A549 (cell line): ENCODE measurements around the gene COG5. TPM values are rescaled to one million over a fixed set of nuclear protein-coding genes. Genes with fewer than 3 reads are reported as not detected.
A peak's percentile ranks its signal among the peaks of the same experiment; 100 is the strongest.

Source experiments
- ATAC-seq, 2 experiments: fragments of 200-7000 bp in 1 of 2; fragments of >200 bp in 1 of 2; cut with Nextera tagmentation in 1 of 2; cut with Tn5 transposase in 1 of 2; 3 replicates each; pipeline versions ENCODE4 v1.8.0 to v1.9.1; 2018 to 2020; ENCODE audit warnings: mild to moderate bottlenecking in 1 of 2, moderate library complexity in 1 of 2
- CTCF ChIA-PET: fragments of 300-600 bp; sonication (Branson Sonifier 250); formaldehyde crosslinking; extraction: SDS; loops from one replicate; lab custom pipeline; 2021; ENCODE audit warnings: antibody characterized with exemption, inconsistent platforms; lab: Yijun Ruan, JAX
- POLR2A ChIA-PET: fragments of 350-600 bp; formaldehyde crosslinking; extraction: SDS; loops from one replicate; lab custom pipeline; 2021; ENCODE audit warnings: antibody characterized with exemption, inconsistent platforms; lab: Yijun Ruan, JAX
- DNase-seq, 2 experiments: peaks; one replicate each; pipeline versions ENCODE4 v3.0.0 to v3.0.0-alpha.2; 2011 to 2016; ENCODE audit warnings: low read depth in 1 of 2, low spot score in 1 of 2
- FAIRE-seq: peaks from 2 replicates; lab custom pipeline; 2011; peaks lifted over from hg19 to GRCh38; lab: Jason Lieb, UNC
- H3K27ac ChIP-seq, 2 experiments: fragments of >200 bp; sonication (Bioruptor Twin); formaldehyde crosslinking; 3 replicates each; pipeline ENCODE4 v1.5.1; 2016 to 2017
- H3K4me1 ChIP-seq: fragments of >200 bp; sonication (Bioruptor Twin); formaldehyde crosslinking; 3 replicates; pipeline ENCODE4 v1.6.1; 2016
- H3K4me2 ChIP-seq: fragments of >200 bp; sonication (Bioruptor Twin); formaldehyde crosslinking; 3 replicates; pipeline ENCODE4 v1.6.1; 2016
- H3K4me3 ChIP-seq: fragments of >200 bp; sonication (Bioruptor Twin); formaldehyde crosslinking; 3 replicates; pipeline ENCODE4 v1.5.1; 2016
- H3K9me3 ChIP-seq: fragments of >200 bp; sonication (Bioruptor Twin); formaldehyde crosslinking; 3 replicates; pipeline ENCODE4 v1.6.1; 2016
- ATOH8 ChIP-seq: fragments of 250-450 bp; sonication (Bioruptor Pico); IDR thresholded peaks from 2 replicates; pipeline ENCODE4 v1.5.0; 2020; ENCODE audit warnings: low read depth, mild to moderate bottlenecking, moderate library complexity
- CHD4 ChIP-seq: fragments of 200-600 bp; sonication (generic); IDR thresholded peaks from 2 replicates; pipeline ENCODE4 v1.6.1; 2016; ENCODE audit warnings: antibody characterized with exemption, mild to moderate bottlenecking, borderline replicate concordance
- EHF ChIP-seq: fragments of 250-450 bp; sonication (Bioruptor Pico); IDR thresholded peaks from 2 replicates; pipeline ENCODE4 v1.5.0; 2020; ENCODE audit warnings: mild to moderate bottlenecking
- EHMT2 ChIP-seq: fragments of 200-600 bp; sonication (generic); IDR thresholded peaks from 2 replicates; pipeline ENCODE4 v1.6.1; 2016; ENCODE audit warnings: antibody characterized with exemption, low read depth, mild to moderate bottlenecking, moderate library complexity
- FOSB ChIP-seq: fragments of 250-450 bp; sonication (Bioruptor Pico); IDR thresholded peaks from 2 replicates; pipeline ENCODE4 v1.5.0; 2020; ENCODE audit warnings: mild to moderate bottlenecking, moderate library complexity
- FOXS1 ChIP-seq: fragments of 250-450 bp; sonication (Bioruptor Pico); IDR thresholded peaks from 2 replicates; pipeline ENCODE4 v1.5.0; 2020; ENCODE audit warnings: mild to moderate bottlenecking, moderate library complexity
- HDAC2 ChIP-seq: fragments of 200-600 bp; sonication (generic); IDR thresholded peaks from 2 replicates; pipeline ENCODE4 v1.6.1; 2016
- HEYL ChIP-seq: fragments of 250-450 bp; sonication (Bioruptor Pico); IDR thresholded peaks from 2 replicates; pipeline ENCODE4 v1.8.0; 2021; ENCODE audit warnings: mild to moderate bottlenecking, moderate library complexity
- HOXA7 ChIP-seq: fragments of 250-450 bp; sonication (Bioruptor Pico); IDR thresholded peaks from 2 replicates; pipeline ENCODE4 v1.5.0; 2020; ENCODE audit warnings: mild to moderate bottlenecking, moderate library complexity
- HOXB13 ChIP-seq: fragments of 250-450 bp; sonication (Bioruptor Pico); IDR thresholded peaks from 2 replicates; pipeline ENCODE4 v1.5.0; 2020; ENCODE audit warnings: low read depth, mild to moderate bottlenecking, moderate library complexity
- HOXB5 ChIP-seq: fragments of 250-450 bp; sonication (Bioruptor Pico); IDR thresholded peaks from 2 replicates; pipeline ENCODE4 v1.5.0; 2020; ENCODE audit warnings: mild to moderate bottlenecking, moderate library complexity
- JUNB ChIP-seq: fragments of >200 bp; sonication (Bioruptor Twin); formaldehyde crosslinking; IDR thresholded peaks from 2 replicates; pipeline ENCODE4 v1.6.1; 2016
- NFE2L2 ChIP-seq: fragments of 150-350 bp; conservative IDR thresholded peaks from 2 replicates; pipeline ENCODE4 v1.6.1; 2014; ENCODE audit warnings: low read length
- NR3C1 ChIP-seq: fragments of >200 bp; sonication (Bioruptor Twin); formaldehyde crosslinking; IDR thresholded peaks from 3 replicates; pipeline ENCODE4 v1.6.1; 2017
- PBX3 ChIP-seq: IDR thresholded peaks from 2 replicates; pipeline ENCODE4 v1.6.1; 2012
- RARB ChIP-seq: fragments of 250-450 bp; sonication (Bioruptor Pico); IDR thresholded peaks from 2 replicates; pipeline ENCODE4 v1.8.0; 2021; ENCODE audit warnings: mild to moderate bottlenecking, moderate library complexity
- RCOR1 ChIP-seq: fragments of 150-350 bp; IDR thresholded peaks from 2 replicates; pipeline ENCODE4 v1.6.1; 2014; ENCODE audit warnings: antibody characterized with exemption, low read length, low read depth
- RFX5 ChIP-seq: fragments of 450-650 bp; IDR thresholded peaks from 2 replicates; pipeline ENCODE4 v1.7.1; 2014; ENCODE audit warnings: antibody characterized with exemption, mild to moderate bottlenecking, moderate library complexity
- SMC3 ChIP-seq: fragments of >200 bp; sonication (Bioruptor Twin); formaldehyde crosslinking; IDR thresholded peaks from 3 replicates; pipeline ENCODE4 v1.6.1; 2018; ENCODE audit warnings: inconsistent platforms
- SREBF2 ChIP-seq: fragments of 450-650 bp; IDR thresholded peaks from 2 replicates; pipeline ENCODE4 v1.6.1; 2014; ENCODE audit warnings: mild to moderate bottlenecking, moderate library complexity
- TP53 ChIP-seq: fragments of 250-450 bp; sonication (Bioruptor Pico); IDR thresholded peaks from 2 replicates; pipeline ENCODE4 v1.5.0; 2021; ENCODE audit warnings: mild to moderate bottlenecking, moderate library complexity
- ZC3H11A ChIP-seq: fragments of 450-650 bp; IDR thresholded peaks from 2 replicates; pipeline ENCODE4 v1.6.1; 2014; ENCODE audit warnings: antibody characterized with exemption, mild to moderate bottlenecking
- ZFP36 ChIP-seq: fragments of 450-650 bp; IDR thresholded peaks from 2 replicates; pipeline ENCODE4 v1.6.1; 2014; ENCODE audit warnings: borderline replicate concordance; ENCODE audit not compliant: partially characterized antibody
- WGBS: methylation state at CpG from one replicate; pipeline ENCODE4 v1.1.6; 2017; ENCODE audit errors: missing lambda C conversion rate; 5-methylcytosine and 5-hydroxymethylcytosine counted together
- polyA plus RNA-seq, 4 experiments: library from polyadenylated mRNA; depleted of rRNA in 3 of 4; stranded (reverse); fragments of >200 nt; fragmentation: RNase III in 1 of 4; extraction: RNeasy Plus Mini Kit Qiagen cat#74134 plus additional on column Dnase treatment in 1 of 4; gene quantifications; 2 replicates in 3 of 4; 3 replicates in 1 of 4; pipeline ENCODE4 v1.2.3, GENCODE V29; 2011 to 2017
- TF ChIP-seq, protein P1 (sequence below): fragments of 250-450 bp; sonication (Bioruptor Pico); IDR thresholded peaks from 2 replicates; pipeline ENCODE4 v1.5.0; 2021; ENCODE audit warnings: mild to moderate bottlenecking, moderate library complexity, borderline replicate concordance
- TF ChIP-seq, protein P2 (sequence below): IDR thresholded peaks from 2 replicates; pipeline ENCODE4 v1.6.1; 2012

The COG5 gene
- polyA plus RNA-seq, 2 of the 4 experiments (the other 2 are of a cell fraction): 22.5 to 44.0 TPM

- FAIRE-seq: no peak
- Histone ChIP-seq H3K4me3 (no peak overlapping the region), H3K27ac (no peak overlapping the region), H3K9me3 (no peaks in the 10 kb centered on the region), H3K4me1 (peaks cover 19% of the 10 kb centered on the region; the same call in 2 of the 3 replicates), H3K4me2 (no peak overlapping the region)
- CTCF ChIA-PET: interaction anchor here (0.6 to 1.0 kb wide), 3 partner anchors 9 to 24 kb away, joined by 3 to 5 read pairs (median 3); no protein-coding TSS in a partner anchor
- TF ChIP-seq JUNB: no peak
- no peak for TF ChIP-seq ATOH8 (CRISPR knock-in tag)
- no peak for TF ChIP-seq RFX5
- no peak for TF ChIP-seq EHF (CRISPR knock-in tag)
- TF ChIP-seq HOXB5: no peak
- TF ChIP-seq TP53 (CRISPR knock-in tag): no peak
- no peak for TF ChIP-seq FOSB (CRISPR knock-in tag)
- no peak for TF ChIP-seq EHMT2
- no peak for TF ChIP-seq HEYL (CRISPR knock-in tag)
- 92% methylated on average over 12 of the region's 12 CpGs for WGBS
- POLR2A ChIA-PET: no interaction called here
- ATAC-seq: no peak
- DNase-seq: no peak
These were observed 392.2 kb downstream of the COG5 start for GRCh38 chr7:107171496-107171895.

DNA sequence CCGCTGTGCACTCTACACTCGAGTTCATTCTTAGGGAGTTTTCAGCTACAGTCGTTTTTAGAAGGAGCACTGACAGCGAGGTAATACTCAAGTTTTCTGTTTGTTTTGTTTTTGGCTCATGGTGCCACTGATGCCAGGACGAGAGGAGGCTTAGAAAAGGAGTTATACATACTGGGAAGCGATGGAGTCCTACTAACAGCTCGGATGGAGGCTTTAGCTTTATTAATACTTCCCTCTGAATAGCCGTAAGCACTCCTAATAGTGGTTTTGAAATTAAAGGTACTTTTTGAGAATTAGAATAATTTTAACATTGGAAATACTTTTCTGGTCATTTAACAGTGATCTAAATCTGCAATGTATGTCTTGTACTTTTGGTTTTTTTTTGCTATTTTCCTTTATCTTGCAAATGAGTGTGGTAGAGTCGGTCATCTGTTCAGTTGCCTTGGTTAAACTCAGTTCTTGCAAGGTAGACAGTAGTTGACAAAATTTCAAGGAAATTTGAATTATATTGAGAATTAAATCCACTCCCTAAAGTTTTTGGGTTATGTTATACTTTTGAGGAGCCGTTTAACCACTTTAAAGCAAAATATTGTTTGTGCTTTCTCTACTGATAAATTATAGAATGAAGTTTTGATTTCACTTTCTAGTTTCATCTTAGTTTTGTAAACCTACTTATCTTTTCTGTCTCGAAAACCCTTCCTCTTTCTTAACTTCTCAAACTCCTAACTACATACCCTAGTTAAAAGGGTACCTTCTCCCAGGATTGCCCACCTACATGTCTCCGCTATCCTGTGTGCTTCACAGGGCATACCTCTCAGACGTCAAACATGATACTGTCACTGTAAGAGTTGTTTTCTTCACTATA lies 393.4 kb downstream of the COG5 start:
- peak in 1 of 2 experiments; percentile 13 for DNase-seq
- Histone ChIP-seq H3K4me3 (peak overlapping the region; percentile 72), H3K27ac (peak overlapping the region; percentile 85 to 92)
- TF ChIP-seq, protein P1, sequence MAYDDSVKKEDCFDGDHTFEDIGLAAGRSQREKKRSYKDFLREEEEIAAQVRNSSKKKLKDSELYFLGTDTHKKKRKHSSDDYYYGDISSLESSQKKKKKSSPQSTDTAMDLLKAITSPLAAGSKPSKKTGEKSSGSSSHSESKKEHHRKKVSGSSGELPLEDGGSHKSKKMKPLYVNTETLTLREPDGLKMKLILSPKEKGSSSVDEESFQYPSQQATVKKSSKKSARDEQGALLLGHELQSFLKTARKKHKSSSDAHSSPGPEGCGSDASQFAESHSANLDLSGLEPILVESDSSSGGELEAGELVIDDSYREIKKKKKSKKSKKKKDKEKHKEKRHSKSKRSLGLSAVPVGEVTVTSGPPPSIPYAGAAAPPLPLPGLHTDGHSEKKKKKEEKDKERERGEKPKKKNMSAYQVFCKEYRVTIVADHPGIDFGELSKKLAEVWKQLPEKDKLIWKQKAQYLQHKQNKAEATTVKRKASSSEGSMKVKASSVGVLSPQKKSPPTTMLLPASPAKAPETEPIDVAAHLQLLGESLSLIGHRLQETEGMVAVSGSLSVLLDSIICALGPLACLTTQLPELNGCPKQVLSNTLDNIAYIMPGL: no peak
- TF ChIP-seq ZC3H11A: no peak
- TF ChIP-seq HOXA7 (CRISPR knock-in tag): no peak
- no peak for TF ChIP-seq RCOR1
- TF ChIP-seq, protein P2, sequence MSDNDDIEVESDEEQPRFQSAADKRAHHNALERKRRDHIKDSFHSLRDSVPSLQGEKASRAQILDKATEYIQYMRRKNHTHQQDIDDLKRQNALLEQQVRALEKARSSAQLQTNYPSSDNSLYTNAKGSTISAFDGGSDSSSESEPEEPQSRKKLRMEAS: no peak
- TF ChIP-seq, all 56 proteins: peak for 0
- peaks cover 21% of the 10 kb centered on the region; the same call in 2 of the 3 replicates for H3K4me1 ChIP-seq
- no peak; a peak in 1 of 6 replicates for ATAC-seq
- FAIRE-seq: no peak
- ChIA-PET CTCF (interaction anchor here (1.3 kb wide), 1 partner anchor 377 kb away, joined by 4 read pairs; no protein-coding TSS in a partner anchor), POLR2A (interaction anchor here (1.0 to 2.9 kb wide), 4 partner anchors 10 to 573 kb away, joined by 4 to 28 read pairs (median 7); partner anchors contain the start of gene CBLL1)
- no peaks in the 10 kb centered on the region for H3K9me3 ChIP-seq
- 18% methylated on average over 13 of the region's 13 CpGs for WGBS
- peak overlapping the region; percentile 79 for H3K4me2 ChIP-seq

DNA sequence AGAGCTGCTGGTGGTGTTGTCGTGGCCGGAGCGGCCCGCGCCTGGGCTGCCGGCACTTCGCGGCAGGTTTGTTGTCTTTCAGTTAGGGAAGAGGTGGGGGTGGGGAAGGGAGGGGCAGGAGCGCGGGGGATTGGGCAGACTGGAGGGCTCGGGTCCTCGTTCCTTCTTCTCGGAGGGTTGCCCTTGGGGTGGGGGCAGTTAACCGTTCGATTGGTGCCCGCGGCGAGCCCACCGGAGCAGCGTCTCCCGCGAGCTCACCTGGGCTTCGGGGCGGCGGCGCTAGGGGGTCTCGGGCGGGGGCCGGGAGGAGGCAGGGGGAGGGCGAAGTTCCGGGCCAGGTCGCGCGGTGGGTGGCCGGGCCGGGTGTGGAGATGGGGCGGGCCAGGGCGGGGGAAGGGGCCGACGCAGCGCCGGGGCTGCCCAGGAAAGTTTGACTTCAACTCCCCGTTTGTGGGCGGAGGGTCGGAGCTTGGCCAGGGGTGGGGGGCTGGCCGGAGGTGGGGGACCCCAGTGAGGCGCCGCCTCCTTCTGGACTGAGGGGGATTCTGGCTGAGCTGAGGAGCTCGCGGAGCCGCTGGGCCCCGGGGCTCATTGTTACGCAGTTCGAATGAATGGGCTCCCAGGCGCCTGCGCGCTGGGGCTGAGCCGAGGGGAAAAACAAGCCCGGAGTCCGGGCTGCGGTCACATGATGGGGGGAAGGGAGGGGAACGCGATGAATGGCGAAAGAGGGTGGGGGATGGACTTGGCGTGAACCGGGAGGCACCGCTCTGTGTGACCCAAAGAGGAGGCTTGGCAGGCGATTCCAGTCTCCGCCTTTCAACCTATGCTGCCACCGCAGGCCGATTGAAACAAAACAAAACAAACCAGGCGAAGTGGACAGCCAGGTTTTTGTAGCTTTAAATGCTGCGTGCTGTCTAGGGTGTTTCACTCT lies 394.3 kb downstream of the COG5 start:
- ATAC-seq (peak; percentile 67 to 76), FAIRE-seq (peak; percentile 36), DNase-seq (peak; percentile 93 to 96)
- ChIA-PET POLR2A (interaction anchor here (0.6 to 2.9 kb wide), 14 partner anchors 11 to 1094 kb away, joined by 3 to 28 read pairs (median 5); partner anchors contain the start of genes CBLL1, COG5 and DUS4L), CTCF (interaction anchor here (0.6 to 2.6 kb wide), 5 partner anchors 20 to 377 kb away, joined by 3 to 14 read pairs (median 5); no protein-coding TSS in a partner anchor)
- H3K27ac ChIP-seq: peak overlapping the region; percentile 85 to 92
- H3K4me1 ChIP-seq: peaks cover 21% of the 10 kb centered on the region; the same call in 2 of the 3 replicates
- H3K4me2 ChIP-seq: peak overlapping the region; percentile 79
- WGBS: 2% methylated on average over 19 of the region's 73 CpGs
- H3K4me3 ChIP-seq: peak overlapping the region; percentile 72
- H3K9me3 ChIP-seq: no peaks in the 10 kb centered on the region
- TF ChIP-seq, protein P1: no peak
- TF ChIP-seq HDAC2 (no peak), NR3C1 (no peak), PBX3 (no peak), HEYL (CRISPR knock-in tag) (no peak), RARB (peak; percentile 78; the same call in 1 of the 2 replicates), HOXB13 (CRISPR knock-in tag) (no peak), FOXS1 (CRISPR knock-in tag) (no peak), NFE2L2 (no peak; the same call in 1 of the 2 replicates), RFX5 (no peak), SMC3 (0 out of 3 replicates have a peak, but pooled peaks have one; percentile 22), ZFP36 (no peak), CHD4 (no peak), SREBF2 (no peak)
